ENCODE data around the gene CDKAL1. TPM values are rescaled to one million over a fixed set of nuclear protein-coding genes. Genes with fewer than 3 reads are reported as not detected.

CDKAL1 gene
- total and polyA plus RNA-seq, 2 of the 13 experiments (the other 11 are each of a cell fraction or from before 2014, with no cell fraction given) = 9.5 to 27.7 TPM

DNA sequence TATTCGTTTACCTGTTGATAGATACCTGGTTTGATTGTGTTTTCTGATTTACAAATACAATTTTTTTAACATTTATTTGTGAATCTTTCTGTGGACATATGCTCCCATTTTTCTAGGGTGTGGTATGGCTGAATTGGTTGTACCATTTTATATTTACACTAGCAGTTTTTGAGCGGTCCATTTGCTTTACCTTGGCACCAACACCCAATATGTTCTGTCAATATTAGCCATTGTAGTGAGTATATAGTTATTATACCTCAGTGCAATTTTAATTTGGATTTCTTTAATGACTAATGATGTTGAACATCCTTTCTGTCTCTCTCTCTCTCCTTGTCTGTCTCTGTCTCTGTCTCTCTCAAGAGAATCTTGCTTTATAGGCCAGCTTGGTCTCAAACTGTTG lies 278.5 kb downstream of the CDKAL1 start (continued):
- TF ChIP-seq, protein P1, sequence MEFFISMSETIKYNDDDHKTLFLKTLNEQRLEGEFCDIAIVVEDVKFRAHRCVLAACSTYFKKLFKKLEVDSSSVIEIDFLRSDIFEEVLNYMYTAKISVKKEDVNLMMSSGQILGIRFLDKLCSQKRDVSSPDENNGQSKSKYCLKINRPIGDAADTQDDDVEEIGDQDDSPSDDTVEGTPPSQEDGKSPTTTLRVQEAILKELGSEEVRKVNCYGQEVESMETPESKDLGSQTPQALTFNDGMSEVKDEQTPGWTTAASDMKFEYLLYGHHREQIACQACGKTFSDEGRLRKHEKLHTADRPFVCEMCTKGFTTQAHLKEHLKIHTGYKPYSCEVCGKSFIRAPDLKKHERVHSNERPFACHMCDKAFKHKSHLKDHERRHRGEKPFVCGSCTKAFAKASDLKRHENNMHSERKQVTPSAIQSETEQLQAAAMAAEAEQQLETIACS (CRISPR knock-in tag; IDR thresholded peaks at IDR 0.05) = no peak

DNA sequence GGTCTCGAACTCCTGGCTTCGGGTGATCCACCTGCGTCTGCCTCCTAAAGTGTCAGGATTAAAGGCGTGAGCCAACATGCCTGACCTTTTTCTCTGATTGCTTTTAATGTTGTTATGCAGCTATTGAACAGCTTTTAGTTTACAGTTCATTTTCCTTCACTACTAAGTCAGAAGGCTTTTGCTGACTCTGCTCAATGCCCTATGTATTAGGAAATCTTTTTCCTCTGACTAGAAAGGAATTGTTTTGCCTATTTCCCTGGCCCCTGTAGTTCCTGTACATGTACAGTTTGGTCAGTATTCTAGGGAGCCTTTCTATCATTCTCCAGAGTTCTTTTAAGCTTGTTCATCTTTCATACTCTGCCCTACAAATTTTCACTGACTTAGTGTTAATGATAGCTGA lies 280.2 kb downstream of the CDKAL1 start:
- no peaks in the 10 kb centered on the region for H3K79me2 ChIP-seq (ENCODE audit: insufficient read depth, low read length)
- FAIRE-seq (no peak), DNase-seq (ENCODE audit: low spot score) (no peak), ATAC-seq (no peak)
- H3K36me3 ChIP-seq (replicated peaks in 1 of 2; ENCODE audit: control insufficient read depth in 1 of 2, insufficient read depth in 2 of 2, low read length in 2 of 2) = no peaks in the 10 kb centered on the region
- H3K4me3 ChIP-seq (replicated peaks in 1 of 3; ENCODE audit: insufficient read depth in 1 of 3, low read depth in 2 of 3, low read length in 3 of 3) = no peak overlapping the region
- no peaks in the 10 kb centered on the region for H4K20me1 ChIP-seq (ENCODE audit: insufficient read depth, low read length)
- peak; percentile 65 for TF ChIP-seq MAFF (IDR thresholded peaks at IDR 0.05; ENCODE audit: low read depth, low read length)
- TF ChIP-seq MAFK (conservative IDR thresholded peaks at IDR 0.05 in 1 of 2, IDR thresholded peaks at IDR 0.05 in 1 of 2; ENCODE audit: low read length in 2 of 2) = peak; percentile 43 to 73; a peak in 3 of 4 replicates
- no peak for TF ChIP-seq HDAC6 (IDR thresholded peaks at IDR 0.05; ENCODE audit: low read depth, low read length)
- ChIA-PET POLR2A (no interaction called here), CTCF (ENCODE audit: low intra/inter-chr PET ratio, low total read pairs) (no interaction called here)
- no TSS peak for BruUV-seq (replicated peaks)
- no peaks in the 10 kb centered on the region for H3K27me3 ChIP-seq (ENCODE audit: control insufficient read depth in 1 of 2, insufficient read depth in 2 of 2, low read length in 2 of 2)
- no peak overlapping the region for H2AFZ ChIP-seq (ENCODE audit: low read length)
- no peak overlapping the region for H3K27ac ChIP-seq (ENCODE audit: extremely low read length, insufficient read depth, low read length)
- no peak overlapping the region for H3K4me2 ChIP-seq (ENCODE audit: low read depth, low read length)
- in situ Hi-C loops (cut with HindIII; ENCODE audit: extremely low pct_ligation_motif_present, low pct_unique_long_range_greater_than_20kb) = no loop called here
- WGBS (ENCODE audit: low lambda C conversion rate) = 98% methylated on average over 4 of the region's 4 CpGs
- H3K9ac ChIP-seq (ENCODE audit: insufficient read depth, low read depth, low read length) = no peak overlapping the region
- no peaks in the 10 kb centered on the region for H3K4me1 ChIP-seq (ENCODE audit: insufficient read depth, low read length)
- H3K9me3 ChIP-seq (ENCODE audit: low read length) = peaks cover 8% of the 10 kb centered on the region; the same call in 1 of the 2 replicates
- intact Hi-C loops (cut with micrococcal nuclease; ENCODE audit: unreplicated experiment) = no loop called here

DNA sequence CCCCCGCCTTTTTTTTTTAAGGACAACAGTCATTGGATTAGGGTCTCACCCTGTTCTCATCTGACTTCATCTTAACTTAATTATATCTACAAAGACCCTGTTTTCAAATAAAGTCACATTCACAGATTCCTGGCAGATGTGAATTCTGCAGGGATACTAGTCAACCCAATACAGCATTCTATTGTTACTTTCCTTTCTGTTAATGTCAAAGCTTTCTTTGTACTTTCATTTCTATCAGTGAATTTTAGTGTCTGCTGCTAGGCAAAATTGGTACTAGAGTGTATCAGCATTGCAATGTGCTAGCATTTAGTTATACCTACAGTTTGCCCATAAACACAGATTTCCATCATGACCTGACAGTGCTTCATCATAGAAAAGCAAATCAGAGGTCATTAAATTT lies 281.9 kb downstream of the CDKAL1 start:
- in situ Hi-C loops (cut with HindIII; ENCODE audit: extremely low pct_ligation_motif_present, low pct_unique_long_range_greater_than_20kb) (no loop called here), intact Hi-C loops (cut with micrococcal nuclease; ENCODE audit: unreplicated experiment) (no loop called here)
- peaks cover 8% of the 10 kb centered on the region; the same call in 1 of the 2 replicates for H3K9me3 ChIP-seq (ENCODE audit: low read length)
- H4K20me1 ChIP-seq (ENCODE audit: insufficient read depth, low read length) = no peaks in the 10 kb centered on the region
- H3K79me2 ChIP-seq (ENCODE audit: insufficient read depth, low read length) = no peaks in the 10 kb centered on the region
- H3K36me3 ChIP-seq (replicated peaks in 1 of 2; ENCODE audit: control insufficient read depth in 1 of 2, insufficient read depth in 2 of 2, low read length in 2 of 2) = 0 out of 5 replicates have a peak, but pooled peaks cover 0 to 2% of the 10 kb centered on the region in 2 experiments
- no peak overlapping the region for H2AFZ ChIP-seq (ENCODE audit: low read length)
- no peak for TF ChIP-seq NR1H2 (CRISPR knock-in tag; IDR thresholded peaks at IDR 0.05; ENCODE audit: borderline replicate concordance, low read depth)
- TF ChIP-seq, protein P2, sequence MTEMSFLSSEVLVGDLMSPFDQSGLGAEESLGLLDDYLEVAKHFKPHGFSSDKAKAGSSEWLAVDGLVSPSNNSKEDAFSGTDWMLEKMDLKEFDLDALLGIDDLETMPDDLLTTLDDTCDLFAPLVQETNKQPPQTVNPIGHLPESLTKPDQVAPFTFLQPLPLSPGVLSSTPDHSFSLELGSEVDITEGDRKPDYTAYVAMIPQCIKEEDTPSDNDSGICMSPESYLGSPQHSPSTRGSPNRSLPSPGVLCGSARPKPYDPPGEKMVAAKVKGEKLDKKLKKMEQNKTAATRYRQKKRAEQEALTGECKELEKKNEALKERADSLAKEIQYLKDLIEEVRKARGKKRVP (CRISPR knock-in tag; IDR thresholded peaks at IDR 0.05) = no peak
- no peak for TF ChIP-seq U2AF2 (IDR thresholded peaks at IDR 0.05; ENCODE audit: low read depth, low read length)
- no peak for TF ChIP-seq ERF (CRISPR knock-in tag; IDR thresholded peaks at IDR 0.05)
- TF ChIP-seq ZNF3 (CRISPR knock-in tag; IDR thresholded peaks at IDR 0.05) = no peak
- no peak for TF ChIP-seq MTF1 (CRISPR knock-in tag; IDR thresholded peaks at IDR 0.05)
- TF ChIP-seq, protein P3, sequence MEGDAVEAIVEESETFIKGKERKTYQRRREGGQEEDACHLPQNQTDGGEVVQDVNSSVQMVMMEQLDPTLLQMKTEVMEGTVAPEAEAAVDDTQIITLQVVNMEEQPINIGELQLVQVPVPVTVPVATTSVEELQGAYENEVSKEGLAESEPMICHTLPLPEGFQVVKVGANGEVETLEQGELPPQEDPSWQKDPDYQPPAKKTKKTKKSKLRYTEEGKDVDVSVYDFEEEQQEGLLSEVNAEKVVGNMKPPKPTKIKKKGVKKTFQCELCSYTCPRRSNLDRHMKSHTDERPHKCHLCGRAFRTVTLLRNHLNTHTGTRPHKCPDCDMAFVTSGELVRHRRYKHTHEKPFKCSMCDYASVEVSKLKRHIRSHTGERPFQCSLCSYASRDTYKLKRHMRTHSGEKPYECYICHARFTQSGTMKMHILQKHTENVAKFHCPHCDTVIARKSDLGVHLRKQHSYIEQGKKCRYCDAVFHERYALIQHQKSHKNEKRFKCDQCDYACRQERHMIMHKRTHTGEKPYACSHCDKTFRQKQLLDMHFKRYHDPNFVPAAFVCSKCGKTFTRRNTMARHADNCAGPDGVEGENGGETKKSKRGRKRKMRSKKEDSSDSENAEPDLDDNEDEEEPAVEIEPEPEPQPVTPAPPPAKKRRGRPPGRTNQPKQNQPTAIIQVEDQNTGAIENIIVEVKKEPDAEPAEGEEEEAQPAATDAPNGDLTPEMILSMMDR (CRISPR knock-in tag; IDR thresholded peaks at IDR 0.05) = no peak
- TF ChIP-seq ZNF34 (CRISPR knock-in tag; IDR thresholded peaks at IDR 0.05; ENCODE audit: borderline replicate concordance) = no peak
- CTCF ChIA-PET (ENCODE audit: low intra/inter-chr PET ratio, low total read pairs) = no interaction called here
- FAIRE-seq (no peak), DNase-seq (ENCODE audit: low spot score) (no peak), ATAC-seq (no peak)
- POLR2A ChIA-PET = no interaction called here
- no peaks in the 10 kb centered on the region for H3K27me3 ChIP-seq (ENCODE audit: control insufficient read depth in 1 of 2, insufficient read depth in 2 of 2, low read length in 2 of 2)
- H3K27ac ChIP-seq (ENCODE audit: extremely low read length, insufficient read depth, low read length) = no peak overlapping the region
- H3K9ac ChIP-seq (ENCODE audit: insufficient read depth, low read depth, low read length) = no peak overlapping the region
- BruUV-seq (replicated peaks) = no TSS peak
- H3K4me2 ChIP-seq (ENCODE audit: low read depth, low read length) = no peak overlapping the region
- H3K4me3 ChIP-seq (replicated peaks in 1 of 3; ENCODE audit: insufficient read depth in 1 of 3, low read depth in 2 of 3, low read length in 3 of 3) = no peak overlapping the region
- no peaks in the 10 kb centered on the region for H3K4me1 ChIP-seq (ENCODE audit: insufficient read depth, low read length)
- WGBS (ENCODE audit: low lambda C conversion rate) = 84% methylated on average over 1 of the region's 1 CpG
